Head of caudate nucleus (tissue), 42 donors: Measurements from ENCODE around the gene UTP14C.
A peak's percentile ranks its signal among the peaks of the same experiment; 100 is the strongest.

ENCODE experiments used
- DNase-seq, 42 donors: peaks; one replicate each; pipeline versions ENCODE4 v3.0.0 to v3.0.0-alpha.2; 2020 to 2021; ENCODE audit warnings: mixed read lengths in 7 of 42
- intact Hi-C: fragments of 100-400 bp; cut with DNase I; formaldehyde crosslinking; loops from one replicate; pipeline ENCODE4 v1.15.0; 2022

UTP14C gene

GRCh38 chr13:51999510-51999911, 25.0 kb upstream of the UTP14C start:
- DNase-seq: peak in 12 of 42 donors; percentile 6 to 65 (median 26)
- intact Hi-C loops: loop anchor here (5.0 kb wide), 1 partner anchor 128 kb away; the partner anchor contains the start of gene NEK5

- DNase-seq: no peak
- intact Hi-C loops: loop anchor here (5.0 kb wide), 1 partner anchor 127 kb away; the partner anchor contains the start of gene NEK5
Observed at GRCh38 chr13:51999921-52000320, 24.6 kb upstream of the UTP14C start.

- DNase-seq: no peak
- intact Hi-C loops: no loop called here
Observed at GRCh38 chr13:52001120-52001731, 23.3 kb upstream of the UTP14C start.

GRCh38 chr13:52002361-52002760, 22.1 kb upstream of the UTP14C start:
- no peak for DNase-seq
- intact Hi-C loops: no loop called here

- DNase-seq: no peak
- intact Hi-C loops: no loop called here
Observed at GRCh38 chr13:52003541-52003940, 20.9 kb upstream of the UTP14C start.

- intact Hi-C loops: no loop called here
- peak in 2 of 42 donors; percentile 15 to 21 for DNase-seq
Observed at GRCh38 chr13:52004511-52005170, 19.9 kb upstream of the UTP14C start.

- DNase-seq: no peak
- intact Hi-C loops: no loop called here
Observed at GRCh38 chr13:52005841-52006522, 18.5 kb upstream of the UTP14C start.

- DNase-seq: no peak
- intact Hi-C loops: no loop called here
Observed at GRCh38 chr13:52006523-52007245, 17.8 kb upstream of the UTP14C start.

GRCh38 chr13:52009946-52010345, 14.5 kb upstream of the UTP14C start:
- intact Hi-C loops: loop anchor here (5.0 kb wide), 2 partner anchors 117 to 187 kb away; partner anchors contain the start of gene NEK5
- no peak for DNase-seq

GRCh38 chr13:52010890-52011631, 13.4 kb upstream of the UTP14C start, which contains the start of gene ATP7B:
TSS of gene ATP7B (minus strand) at chr13:52011450. CDS start at chr13:52011337, 113 bp downstream.
- peak in 29 of 42 donors; percentile 8 to 51 (median 20) for DNase-seq
- intact Hi-C loops: loop anchor here (5.0 kb wide), 2 partner anchors 116 to 186 kb away; partner anchors contain the start of gene NEK5

GRCh38 chr13:52011632-52012511, 12.6 kb upstream of the UTP14C start, which contains the start of gene ALG11:
TSS of gene ALG11 (plus strand) at chr13:52012398. CDS start at chr13:52012419, 21 bp downstream.
- peak; percentile 98 to 100 (median 99) for DNase-seq
- intact Hi-C loops: loop anchor here (5.0 kb wide), 2 partner anchors 115 to 185 kb away; partner anchors contain the start of gene NEK5

GRCh38 chr13:52012512-52012836, 12.0 kb upstream of the UTP14C start:
- intact Hi-C loops: loop anchor here (5.0 kb wide), 2 partner anchors 115 to 185 kb away; partner anchors contain the start of gene NEK5
- no peak for DNase-seq

- no peak for DNase-seq
- intact Hi-C loops: no loop called here
Observed at GRCh38 chr13:52016296-52016695, 8.2 kb upstream of the UTP14C start.

- intact Hi-C loops: no loop called here
- DNase-seq: no peak
Observed at GRCh38 chr13:52020191-52020590, 4.3 kb upstream of the UTP14C start.

GRCh38 chr13:52022356-52022755, 2.1 kb upstream of the UTP14C start:
- no peak for DNase-seq
- intact Hi-C loops: no loop called here

- DNase-seq: no peak
- intact Hi-C loops: no loop called here
Observed at GRCh38 chr13:52025475-52026245, 1.2 kb downstream of the UTP14C start.

GRCh38 chr13:52026246-52026626, 1.7 kb downstream of the UTP14C start:
- intact Hi-C loops: no loop called here

More at GRCh38 chr13:52026246-52026626, 1.7 kb downstream of the UTP14C start:
- DNase-seq: no peak
